ENCODE results near the gene CDC42BPG.
"Not testable (repeated sequence)": the region's sequence is repeated elsewhere in the genome, so short reads cannot be mapped to it uniquely, and the experiment has no call there.

CDC42BPG gene

DNA sequence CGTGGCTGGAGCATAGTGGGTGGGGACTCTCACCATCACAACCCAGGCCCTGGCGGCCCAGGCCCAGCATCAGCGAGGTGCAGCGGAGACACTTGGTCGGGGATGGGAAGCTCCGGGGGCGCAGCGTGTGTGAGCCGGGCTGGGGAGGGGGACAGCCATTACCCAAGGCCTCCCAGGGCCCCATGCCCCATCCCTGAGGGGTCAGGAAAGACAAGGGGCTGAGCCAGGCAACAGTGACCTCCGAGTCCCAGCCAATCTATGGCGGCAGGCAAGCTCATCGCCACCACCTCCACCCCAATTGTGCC is 11.3 kb downstream of the CDC42BPG start:
- H3K9ac ChIP-seq (ENCODE audit: low read depth, low read length): no peak overlapping the region
- peaks cover 63% of the 10 kb centered on the region for H3K36me3 ChIP-seq (ENCODE audit: control insufficient read depth, insufficient read depth, low read length)
- no peaks in the 10 kb centered on the region for H3K9me3 ChIP-seq (ENCODE audit: control insufficient read depth, insufficient read depth, low read length)
- H3K27me3 ChIP-seq (ENCODE audit: control insufficient read depth, insufficient read depth, low read length): no peaks in the 10 kb centered on the region
- no peak overlapping the region for H3K4me3 ChIP-seq (ENCODE audit: low read depth, low read length)
- H3K4me1 ChIP-seq (ENCODE audit: control insufficient read depth, insufficient read depth, low read length): no peaks in the 10 kb centered on the region

DNA sequence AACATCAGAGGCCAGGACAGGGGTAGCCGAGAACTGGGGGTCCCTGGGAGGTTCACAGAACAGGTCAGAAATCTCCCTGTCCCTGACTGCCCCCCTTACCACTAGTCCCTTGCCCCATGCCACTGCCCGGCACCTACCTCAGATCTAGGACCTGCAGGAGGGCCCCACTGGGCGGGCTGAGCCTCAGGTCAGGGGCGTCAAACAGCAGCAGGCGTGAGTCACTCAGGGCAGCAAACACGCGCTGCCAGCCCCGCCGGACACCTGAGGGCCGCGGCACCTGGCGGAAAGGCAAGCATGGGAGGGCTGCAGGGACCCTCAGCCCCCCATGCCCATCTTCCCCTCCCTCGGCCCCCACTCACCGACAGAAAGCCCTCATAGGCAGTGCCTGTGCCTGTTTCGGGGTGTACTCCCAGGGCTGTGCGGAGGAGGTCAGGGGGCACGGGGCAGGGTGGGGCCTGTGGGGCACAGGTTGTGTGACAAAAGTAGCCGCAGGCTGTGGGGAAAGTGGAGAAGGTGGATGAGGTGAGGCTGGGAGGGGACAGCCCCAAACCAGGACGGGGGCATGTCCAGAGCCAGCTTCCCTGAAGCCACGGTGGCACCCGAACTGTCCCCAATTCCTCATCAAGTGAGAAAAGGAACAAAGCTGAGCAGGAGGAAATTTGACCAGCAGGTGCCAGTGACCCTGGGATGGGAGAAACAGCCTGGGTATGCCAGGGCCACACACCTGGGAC is 11.8 kb downstream of the CDC42BPG start:
- no peaks in the 10 kb centered on the region for H3K27me3 ChIP-seq (ENCODE audit: control insufficient read depth, insufficient read depth, low read length)
- H3K36me3 ChIP-seq (ENCODE audit: control insufficient read depth, insufficient read depth, low read length): peaks cover 59% of the 10 kb centered on the region
- no peak overlapping the region for H3K4me3 ChIP-seq (ENCODE audit: low read depth, low read length)
- no peak overlapping the region for H3K9ac ChIP-seq (ENCODE audit: low read depth, low read length)
- no peaks in the 10 kb centered on the region for H3K9me3 ChIP-seq (ENCODE audit: control insufficient read depth, insufficient read depth, low read length)
- no peaks in the 10 kb centered on the region for H3K4me1 ChIP-seq (ENCODE audit: control insufficient read depth, insufficient read depth, low read length)

DNA sequence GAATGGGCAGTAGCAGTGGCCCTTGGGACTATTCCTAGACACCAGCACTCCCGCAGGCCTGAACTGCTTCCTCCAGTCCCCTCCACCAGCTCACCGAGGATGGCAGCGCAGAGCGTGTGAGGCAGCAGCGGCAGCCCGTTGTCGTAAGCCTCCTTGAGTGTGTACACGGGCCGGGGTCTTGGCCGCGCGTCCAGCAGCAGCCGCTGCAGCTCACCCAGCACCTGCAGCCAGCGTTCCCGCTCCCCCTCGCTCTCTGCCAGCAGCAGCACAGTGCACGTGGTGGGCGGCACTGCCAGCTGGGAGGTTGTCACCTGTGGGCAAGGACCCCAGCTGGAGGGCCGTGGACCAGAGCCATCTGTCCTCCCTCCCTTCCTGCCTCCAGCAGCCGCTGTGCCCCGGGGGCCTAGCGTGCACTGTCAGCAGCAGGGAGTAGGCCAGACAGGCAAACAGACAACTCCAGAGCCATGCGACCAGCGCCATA is 13.0 kb downstream of the CDC42BPG start:
- H3K4me3 ChIP-seq (ENCODE audit: low read depth, low read length): no peak overlapping the region
- no peaks in the 10 kb centered on the region for H3K4me1 ChIP-seq (ENCODE audit: control insufficient read depth, insufficient read depth, low read length)
- H3K9ac ChIP-seq (ENCODE audit: low read depth, low read length): no peak overlapping the region
- no peaks in the 10 kb centered on the region for H3K9me3 ChIP-seq (ENCODE audit: control insufficient read depth, insufficient read depth, low read length)
- peaks cover 65% of the 10 kb centered on the region for H3K36me3 ChIP-seq (ENCODE audit: control insufficient read depth, insufficient read depth, low read length)
- no peaks in the 10 kb centered on the region for H3K27me3 ChIP-seq (ENCODE audit: control insufficient read depth, insufficient read depth, low read length)

DNA sequence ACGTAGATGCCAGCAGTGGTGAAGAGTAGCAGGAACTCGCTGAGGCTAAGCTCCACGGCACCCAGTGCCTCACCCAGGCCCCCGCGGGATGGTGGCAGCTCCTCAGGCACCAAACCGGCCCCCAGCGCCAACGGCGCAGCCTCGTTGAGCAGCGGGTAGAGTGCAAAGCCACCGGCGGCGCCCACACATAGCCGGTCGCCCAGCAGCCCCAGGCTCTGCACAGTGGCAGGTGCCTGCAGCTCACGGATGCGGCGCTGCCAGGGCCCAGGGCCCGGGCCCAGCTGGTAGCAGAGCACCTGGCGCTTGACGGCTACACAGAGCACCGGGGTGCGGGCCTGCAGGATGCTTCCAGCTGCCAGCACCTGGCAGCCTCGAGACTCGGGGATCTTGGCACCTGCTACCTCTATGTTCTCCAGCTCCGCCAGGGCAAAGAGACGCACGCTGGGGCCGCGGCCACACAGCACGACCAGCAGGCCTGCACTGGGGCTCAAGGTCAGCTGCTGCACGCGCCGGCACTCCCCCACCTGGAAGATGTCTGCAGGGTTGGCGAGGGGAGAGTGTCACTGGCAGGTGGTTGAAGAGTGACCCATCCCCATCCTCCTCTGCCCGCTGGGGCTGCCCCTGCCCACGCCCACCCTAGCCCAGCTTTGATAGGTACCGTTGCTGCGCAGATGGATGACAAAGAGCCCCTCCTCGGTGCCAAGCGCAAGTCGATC is 14.8 kb downstream of the CDC42BPG start:
- H3K4me1 ChIP-seq (ENCODE audit: control insufficient read depth, insufficient read depth, low read length): no peaks in the 10 kb centered on the region
- H3K9ac ChIP-seq (ENCODE audit: low read depth, low read length): no peak overlapping the region
- peaks cover 62% of the 10 kb centered on the region for H3K36me3 ChIP-seq (ENCODE audit: control insufficient read depth, insufficient read depth, low read length)
- H3K27me3 ChIP-seq (ENCODE audit: control insufficient read depth, insufficient read depth, low read length): no peaks in the 10 kb centered on the region
- no peak overlapping the region for H3K4me3 ChIP-seq (ENCODE audit: low read depth, low read length)
- no peaks in the 10 kb centered on the region for H3K9me3 ChIP-seq (ENCODE audit: control insufficient read depth, insufficient read depth, low read length)

DNA sequence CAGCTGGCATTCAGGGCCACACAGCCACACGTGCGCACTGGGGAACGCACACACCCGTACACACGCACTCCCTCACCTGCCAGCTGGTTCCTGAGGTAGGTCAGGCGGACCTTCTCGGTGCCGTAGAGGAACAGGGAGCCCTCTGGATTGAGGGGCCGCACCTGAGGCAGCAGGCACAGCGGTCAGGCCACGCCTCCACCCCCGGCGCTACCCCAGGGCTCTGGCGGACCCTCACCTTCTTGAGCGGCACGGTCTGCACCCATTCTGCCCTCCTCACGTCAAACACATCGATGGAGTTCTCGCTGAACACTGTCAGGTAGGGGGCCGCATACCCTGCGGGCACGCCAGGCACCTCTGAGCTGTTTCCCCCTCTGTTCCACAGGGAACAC is 17.0 kb downstream of the CDC42BPG start:
- Histone ChIP-seq H3K9ac (ENCODE audit: low read depth, low read length) (no peak overlapping the region), H3K4me1 (ENCODE audit: control insufficient read depth, insufficient read depth, low read length) (no peaks in the 10 kb centered on the region), H3K27me3 (ENCODE audit: control insufficient read depth, insufficient read depth, low read length) (no peaks in the 10 kb centered on the region), H3K9me3 (ENCODE audit: control insufficient read depth, insufficient read depth, low read length) (no peaks in the 10 kb centered on the region), H3K36me3 (ENCODE audit: control insufficient read depth, insufficient read depth, low read length) (peaks cover 50% of the 10 kb centered on the region), H3K4me3 (ENCODE audit: low read depth, low read length) (no peak overlapping the region)

DNA sequence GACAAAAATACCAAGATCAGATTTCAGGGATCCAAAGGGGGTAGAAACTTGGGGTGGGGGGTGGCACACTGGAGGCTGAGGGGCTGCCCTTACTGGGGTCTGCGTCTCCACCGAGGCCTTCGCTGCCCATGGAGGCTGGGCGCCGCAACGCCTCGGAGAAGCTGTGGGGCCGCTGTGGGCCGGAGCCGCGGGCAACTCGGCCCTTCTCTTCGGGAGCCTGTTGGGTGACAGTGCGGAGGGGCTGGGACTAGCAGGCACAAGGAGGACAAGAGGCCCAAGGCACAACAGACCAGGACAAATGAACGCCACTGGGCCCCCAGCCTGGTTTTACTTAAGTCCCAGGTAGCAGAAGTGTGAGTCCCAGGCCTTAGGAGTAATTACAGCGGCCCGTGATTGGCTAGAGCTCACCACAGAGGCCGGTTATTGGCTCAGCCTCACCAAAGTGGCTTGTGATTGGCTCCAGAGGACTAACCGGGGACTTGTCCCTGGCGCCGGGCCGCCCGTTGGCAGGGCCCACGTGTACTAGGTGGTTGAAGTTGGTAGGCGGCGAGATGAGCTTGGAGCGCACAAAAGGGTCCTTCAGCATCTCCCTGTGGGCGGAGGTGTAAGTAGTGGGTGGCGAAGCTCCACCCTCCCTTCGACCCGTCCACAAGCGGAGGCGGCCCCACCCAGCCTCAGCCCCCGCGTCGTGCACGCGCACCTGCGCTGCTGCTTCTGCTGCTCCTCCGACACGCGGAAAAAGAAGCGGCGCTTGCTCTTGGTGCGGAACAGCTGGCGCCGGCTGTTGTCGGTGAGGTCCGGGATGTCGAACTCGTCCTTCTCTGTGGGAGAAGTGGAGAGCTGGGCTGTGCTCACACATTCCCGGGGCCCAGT is 17.6 kb downstream of the CDC42BPG start:
- Histone ChIP-seq H3K9ac (ENCODE audit: low read depth, low read length) (no peak overlapping the region), H3K36me3 (ENCODE audit: control insufficient read depth, insufficient read depth, low read length) (peaks cover 45% of the 10 kb centered on the region)

DNA sequence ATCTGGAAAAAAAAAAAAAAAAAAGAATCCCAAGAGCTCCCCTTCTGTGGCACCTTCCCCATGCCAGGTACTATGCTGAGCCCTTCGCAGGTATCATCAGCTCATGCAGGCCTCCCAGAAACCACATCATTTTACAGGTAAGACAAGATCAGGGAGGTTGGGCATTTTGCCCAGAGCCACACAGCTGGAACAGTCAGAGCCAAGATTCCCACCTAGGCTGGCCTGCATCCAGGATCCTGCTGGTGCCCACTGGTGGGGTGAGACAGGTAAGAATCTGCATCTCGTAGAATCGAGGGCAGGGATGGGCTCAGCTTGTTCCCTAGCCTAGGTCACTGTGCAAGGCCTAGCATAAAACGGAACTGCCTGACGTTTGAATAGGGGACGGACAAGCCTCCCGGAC is 18.4 kb downstream of the CDC42BPG start:
- Histone ChIP-seq H3K4me3 (ENCODE audit: low read depth, low read length) (no peak overlapping the region), H3K4me1 (ENCODE audit: control insufficient read depth, insufficient read depth, low read length) (no peaks in the 10 kb centered on the region), H3K27me3 (ENCODE audit: control insufficient read depth, insufficient read depth, low read length) (no peaks in the 10 kb centered on the region), H3K9me3 (ENCODE audit: control insufficient read depth, insufficient read depth, low read length) (no peaks in the 10 kb centered on the region), H3K36me3 (ENCODE audit: control insufficient read depth, insufficient read depth, low read length) (peaks cover 40% of the 10 kb centered on the region), H3K9ac (ENCODE audit: low read depth, low read length) (no peak overlapping the region)

More for the DNA sequence above, 17.6 kb downstream of the CDC42BPG start:
- Histone ChIP-seq H3K4me1 (ENCODE audit: control insufficient read depth, insufficient read depth, low read length) (no peaks in the 10 kb centered on the region), H3K4me3 (ENCODE audit: low read depth, low read length) (no peak overlapping the region), H3K27me3 (ENCODE audit: control insufficient read depth, insufficient read depth, low read length) (no peaks in the 10 kb centered on the region), H3K9me3 (ENCODE audit: control insufficient read depth, insufficient read depth, low read length) (no peaks in the 10 kb centered on the region)

DNA sequence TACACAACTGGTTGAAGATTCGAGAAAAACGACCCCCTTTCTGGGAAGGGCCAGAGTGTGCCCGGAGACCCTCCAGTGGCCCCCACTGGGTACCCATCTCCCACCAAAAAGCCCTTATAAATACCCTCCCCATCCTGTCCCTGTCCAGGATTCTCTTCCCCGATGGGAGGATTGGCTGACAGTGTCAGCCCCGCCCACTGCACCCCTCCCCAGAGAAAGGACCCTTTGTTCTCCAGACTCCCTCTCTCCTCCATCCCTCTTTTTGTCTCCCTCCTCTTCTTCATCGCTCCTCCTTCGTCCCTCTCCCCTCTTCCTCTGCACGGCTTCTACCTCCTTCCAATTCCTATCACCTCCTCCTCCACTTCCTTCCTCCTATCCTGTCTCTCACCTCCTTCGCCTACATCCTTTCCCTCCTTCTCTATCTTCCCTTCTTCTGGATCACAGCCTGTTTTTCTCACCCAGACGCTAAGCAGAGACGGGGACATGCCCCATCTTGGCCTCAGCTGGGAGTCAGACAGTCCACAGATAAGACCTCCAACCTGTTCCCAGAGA is 20.8 kb downstream of the CDC42BPG start:
- Histone ChIP-seq H3K4me1 (ENCODE audit: control insufficient read depth, insufficient read depth, low read length) (no peaks in the 10 kb centered on the region), H3K9ac (ENCODE audit: low read depth, low read length) (no peak overlapping the region), H3K4me3 (ENCODE audit: low read depth, low read length) (no peak overlapping the region), H3K36me3 (ENCODE audit: control insufficient read depth, insufficient read depth, low read length) (peaks cover 24% of the 10 kb centered on the region), H3K9me3 (ENCODE audit: control insufficient read depth, insufficient read depth, low read length) (no peaks in the 10 kb centered on the region), H3K27me3 (ENCODE audit: control insufficient read depth, insufficient read depth, low read length) (no peaks in the 10 kb centered on the region)

DNA sequence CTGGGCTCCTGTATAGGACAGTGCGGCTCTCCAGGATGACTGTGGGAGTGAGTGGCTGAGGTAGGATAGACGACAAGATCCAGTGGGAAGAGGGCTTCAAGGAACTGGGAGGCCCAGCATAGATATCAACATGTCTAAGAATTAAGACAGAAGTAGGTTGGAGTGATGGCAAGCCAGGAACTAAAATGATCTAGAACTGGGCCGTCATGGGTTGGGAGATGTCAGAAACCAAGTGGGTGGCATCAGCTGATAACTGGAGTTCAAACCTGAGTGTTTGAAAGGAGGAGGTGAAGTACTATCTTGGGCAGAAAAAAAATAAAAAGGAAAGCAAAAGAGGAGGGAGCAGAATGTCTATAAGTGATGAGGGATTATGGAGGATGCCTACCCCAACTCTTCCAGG is 27.0 kb downstream of the CDC42BPG start:
- Histone ChIP-seq H3K9me3 (ENCODE audit: control insufficient read depth, insufficient read depth, low read length) (no peaks in the 10 kb centered on the region), H3K27me3 (ENCODE audit: control insufficient read depth, insufficient read depth, low read length) (no peaks in the 10 kb centered on the region), H3K9ac (ENCODE audit: low read depth, low read length) (no peak overlapping the region)

DNA sequence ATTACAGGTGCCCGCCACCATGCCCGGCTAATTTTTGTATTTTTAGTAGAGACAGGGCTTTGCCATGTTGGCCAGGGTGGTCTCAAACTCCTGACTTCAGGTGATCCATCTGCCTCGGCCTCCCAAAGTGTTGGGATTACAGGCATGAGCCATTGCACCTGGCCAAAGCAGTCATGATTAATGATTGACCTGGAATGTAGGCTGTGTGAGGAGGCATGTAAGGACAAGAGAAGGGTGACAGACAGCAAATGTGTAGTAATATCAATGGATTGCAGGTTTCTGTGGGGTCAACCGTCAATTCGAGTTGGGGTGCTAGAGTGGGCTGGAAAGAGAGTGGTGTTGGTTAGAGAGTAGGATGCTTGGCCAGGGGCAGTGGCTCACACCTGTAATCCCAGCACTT is 29.0 kb downstream of the CDC42BPG start:
- H3K9ac ChIP-seq (ENCODE audit: low read depth, low read length); H3K9me3 ChIP-seq (ENCODE audit: control insufficient read depth, insufficient read depth, low read length); H3K36me3 ChIP-seq (ENCODE audit: control insufficient read depth, insufficient read depth, low read length): not testable (repeated sequence)

More for the DNA sequence above, 27.0 kb downstream of the CDC42BPG start:
- H3K36me3 ChIP-seq (ENCODE audit: control insufficient read depth, insufficient read depth, low read length): no peaks in the 10 kb centered on the region
- no peak overlapping the region for H3K4me3 ChIP-seq (ENCODE audit: low read depth, low read length)
- no peaks in the 10 kb centered on the region for H3K4me1 ChIP-seq (ENCODE audit: control insufficient read depth, insufficient read depth, low read length)

DNA sequence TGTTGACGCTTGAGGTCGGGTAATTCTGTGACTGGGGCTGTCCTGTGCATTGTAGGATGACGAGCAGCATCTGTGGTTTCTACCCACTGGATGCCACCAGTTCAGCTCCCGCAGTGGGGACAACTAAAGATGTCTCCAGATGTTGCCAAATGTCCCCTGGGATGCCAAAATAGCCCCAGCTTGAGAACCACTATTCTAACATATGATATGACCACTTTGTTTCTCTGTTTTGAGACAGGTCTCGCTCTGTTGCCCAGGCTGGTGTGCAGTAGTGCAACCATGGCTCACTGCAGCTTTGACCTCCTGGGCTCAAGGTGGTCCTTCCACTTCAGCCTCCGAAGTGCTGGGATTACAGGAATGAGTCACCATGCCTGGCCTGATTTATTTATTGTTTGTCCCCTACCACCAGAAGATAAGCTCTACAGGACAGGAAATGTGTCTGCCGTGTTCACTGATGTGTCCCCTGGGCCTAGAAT is 29.7 kb downstream of the CDC42BPG start:
- no peaks in the 10 kb centered on the region for H3K9me3 ChIP-seq (ENCODE audit: control insufficient read depth, insufficient read depth, low read length)
- H3K4me3 ChIP-seq (ENCODE audit: low read depth, low read length): no peak overlapping the region
- H3K9ac ChIP-seq (ENCODE audit: low read depth, low read length): no peak overlapping the region
- no peaks in the 10 kb centered on the region for H3K27me3 ChIP-seq (ENCODE audit: control insufficient read depth, insufficient read depth, low read length)
- no peaks in the 10 kb centered on the region for H3K36me3 ChIP-seq (ENCODE audit: control insufficient read depth, insufficient read depth, low read length)
- no peaks in the 10 kb centered on the region for H3K4me1 ChIP-seq (ENCODE audit: control insufficient read depth, insufficient read depth, low read length)

More for the DNA sequence above, 29.0 kb downstream of the CDC42BPG start:
- not testable (repeated sequence) for H3K4me3 ChIP-seq (ENCODE audit: low read depth, low read length); H3K27me3 ChIP-seq (ENCODE audit: control insufficient read depth, insufficient read depth, low read length); H3K4me1 ChIP-seq (ENCODE audit: control insufficient read depth, insufficient read depth, low read length)

All from iPS-15b (cell line).